HepG2 (cell line): ENCODE data around the gene KRTAP1-1. TPM values are rescaled to one million over a fixed set of nuclear protein-coding genes. Genes with fewer than 3 reads are reported as not detected.

Experiments used
- ATAC-seq: fragments of 200-7000 bp; cut with Tn5 transposase; 3 replicates; pipeline ENCODE4 v1.9.1; 2020; ENCODE audit warnings: mild to moderate bottlenecking, moderate library complexity
- BruUV-seq: library from RNA; stranded (reverse); fragments of 400-500 nt; replicated peaks from 2 replicates; lab custom pipeline; 2021; lab: Mats Ljungman, UMichigan
- CTCF ChIA-PET: fragments of 300-600 bp; formaldehyde crosslinking; extraction: SDS; loops from one replicate; lab custom pipeline; 2021; ENCODE audit warnings: low total read pairs, inconsistent platforms, low intra/inter-chr PET ratio; lab: Yijun Ruan, JAX
- POLR2A ChIA-PET: fragments of 350-600 bp; sonication (Branson Sonifier 250); formaldehyde crosslinking; loops from one replicate; lab custom pipeline; 2020; ENCODE audit warnings: antibody characterized with exemption, inconsistent platforms; lab: Yijun Ruan, JAX
- DNase-seq: peaks from one replicate; pipeline ENCODE4 v3.0.0-alpha.2; 2015; ENCODE audit warnings: low spot score
- FAIRE-seq: peaks from 3 replicates; lab custom pipeline; 2011; peaks lifted over from hg19 to GRCh38; lab: Jason Lieb, UNC
- H2AFZ ChIP-seq: one replicate; pipeline ENCODE4 v1.6.1; 2011; ENCODE audit warnings: low read length, inconsistent platforms
- H3K27ac ChIP-seq: fragments of 300-600 bp; 3 replicates; pipeline ENCODE4 v1.8.0; 2011; ENCODE audit warnings: mixed run types, mild to moderate bottlenecking, mixed read lengths, low read length, inconsistent platforms; ENCODE audit not compliant: insufficient read depth; ENCODE audit errors: extremely low read length
- H3K27me3 ChIP-seq, 2 experiments: fragments of 200-600 bp in 1 of 2; 2 replicates in 1 of 2; 3 replicates in 1 of 2; pipeline versions ENCODE4 v1.6.0 to v1.8.0; 2011; ENCODE audit warnings: low read length in 2 of 2, mild to moderate bottlenecking in 2 of 2, moderate library complexity in 2 of 2, inconsistent platforms in 1 of 2; ENCODE audit not compliant: insufficient read depth in 2 of 2, control insufficient read depth in 1 of 2
- H3K36me3 ChIP-seq, 2 experiments: fragments of 200-600 bp in 1 of 2; replicated peaks in 1 of 2; 2 replicates in 1 of 2; 3 replicates in 1 of 2; pipeline versions ENCODE4 v1.5.1 to v1.8.0; 2011; ENCODE audit warnings: low read length in 2 of 2, inconsistent platforms in 1 of 2; ENCODE audit not compliant: insufficient read depth in 2 of 2, control insufficient read depth in 1 of 2
- H3K4me1 ChIP-seq: 2 replicates; pipeline ENCODE4 v1.5.1; 2012; ENCODE audit warnings: low read length, inconsistent platforms; ENCODE audit not compliant: insufficient read depth
- H3K4me2 ChIP-seq: 2 replicates; pipeline ENCODE4 v1.6.0; 2011; ENCODE audit warnings: low read depth, low read length, inconsistent platforms
- H3K4me3 ChIP-seq, 3 experiments: fragments of 200-600 bp in 1 of 3; sonication (generic), shearing (Covaris generic) in 1 of 3; replicated peaks in 1 of 3; 2 replicates each; pipeline ENCODE4 v1.5.1; 2011 to 2016; ENCODE audit warnings: low read length in 3 of 3, inconsistent platforms in 2 of 3, low read depth in 2 of 3, mild to moderate bottlenecking in 2 of 3, control low read depth in 1 of 3, mixed read lengths in 1 of 3; ENCODE audit not compliant: insufficient read depth in 1 of 3
- H3K79me2 ChIP-seq: one replicate; pipeline ENCODE4 v1.6.1; 2011; ENCODE audit warnings: low read length, inconsistent platforms; ENCODE audit not compliant: insufficient read depth
- H3K9ac ChIP-seq: 2 replicates; pipeline ENCODE4 v1.6.0; 2011; ENCODE audit warnings: mild to moderate bottlenecking, low read depth, low read length, inconsistent platforms; ENCODE audit not compliant: insufficient read depth
- H3K9me3 ChIP-seq: 2 replicates; pipeline ENCODE4 v1.5.1; 2012; ENCODE audit warnings: mild to moderate bottlenecking, low read length
- H4K20me1 ChIP-seq: 2 replicates; pipeline ENCODE4 v1.6.0; 2011; ENCODE audit warnings: inconsistent platforms, mild to moderate bottlenecking, low read length, moderate library complexity; ENCODE audit not compliant: insufficient read depth
- ARNT2 ChIP-seq: sonication (generic); formaldehyde crosslinking; IDR thresholded peaks from 2 replicates; pipeline ENCODE4 v1.8.0; 2022; ENCODE audit warnings: mild to moderate bottlenecking, low read depth, missing genetic modification reagents, moderate library complexity
- ATF4 ChIP-seq, 2 experiments: fragments of 450-650 bp in 1 of 2; sonication (generic) in 1 of 2; formaldehyde crosslinking; IDR thresholded peaks; 2 replicates each; pipeline versions ENCODE4 v1.5.0 to v1.8.0; 2020 to 2022; ENCODE audit warnings: mild to moderate bottlenecking in 1 of 2, missing genetic modification reagents in 1 of 2
- CBX2 ChIP-seq, 2 experiments: fragments of 200-600 bp in 1 of 2; sonication (generic); formaldehyde crosslinking in 1 of 2; IDR thresholded peaks; 2 replicates each; pipeline versions ENCODE4 v1.7.0 to v1.8.1; 2018 to 2022; ENCODE audit warnings: low read depth in 2 of 2, low read length in 1 of 2, mild to moderate bottlenecking in 1 of 2, missing genetic modification reagents in 1 of 2
- CHCHD3 ChIP-seq: sonication (generic); formaldehyde crosslinking; IDR thresholded peaks from 2 replicates; pipeline ENCODE4 v1.8.0; 2022; ENCODE audit warnings: mild to moderate bottlenecking, missing genetic modification reagents, moderate library complexity
- GZF1 ChIP-seq: sonication (generic); formaldehyde crosslinking; IDR thresholded peaks from 2 replicates; pipeline ENCODE4 v1.5.1; 2020; ENCODE audit warnings: mild to moderate bottlenecking, missing genetic modification reagents
- HDAC1 ChIP-seq: sonication (generic); formaldehyde crosslinking; IDR thresholded peaks from 2 replicates; pipeline ENCODE4 v1.5.1; 2020; ENCODE audit warnings: mild to moderate bottlenecking, missing genetic modification reagents
- HMG20B ChIP-seq: conservative IDR thresholded peaks from 2 replicates; pipeline ENCODE4 v1.6.1; 2016; ENCODE audit warnings: missing genetic modification reagents, missing compliant biosample characterization
- KDM6A ChIP-seq: IDR thresholded peaks from 2 replicates; pipeline ENCODE4 v1.6.1; 2016; ENCODE audit warnings: low read depth
- MYPOP ChIP-seq: sonication (generic); formaldehyde crosslinking; IDR thresholded peaks from 2 replicates; pipeline ENCODE4 v1.8.1; 2023; ENCODE audit warnings: mild to moderate bottlenecking, moderate library complexity, missing genetic modification reagents
- NCOR1 ChIP-seq: fragments of 200-600 bp; sonication (generic); IDR thresholded peaks from 2 replicates; pipeline ENCODE4 v1.7.0; 2017; ENCODE audit warnings: antibody characterized with exemption, low read length, borderline replicate concordance
- RAD51 ChIP-seq: fragments of 450-650 bp; IDR thresholded peaks from 2 replicates; pipeline ENCODE4 v1.6.1; 2016; ENCODE audit warnings: borderline replicate concordance
- SP140L ChIP-seq: sonication (generic); formaldehyde crosslinking; IDR thresholded peaks from 2 replicates; pipeline ENCODE4 v1.4.0; 2020; ENCODE audit warnings: missing genetic modification reagents, borderline replicate concordance
- TRIM24 ChIP-seq: sonication (generic); formaldehyde crosslinking; IDR thresholded peaks from 2 replicates; pipeline ENCODE4 v1.8.0; 2022; ENCODE audit warnings: mild to moderate bottlenecking, missing genetic modification reagents
- WIZ ChIP-seq: sonication (generic); formaldehyde crosslinking; IDR thresholded peaks from 2 replicates; pipeline ENCODE4 v1.5.1; 2020; ENCODE audit warnings: mild to moderate bottlenecking, missing genetic modification reagents
- ZBTB14 ChIP-seq: sonication (generic); formaldehyde crosslinking; IDR thresholded peaks from 2 replicates; pipeline ENCODE4 v1.4.0; 2020; ENCODE audit warnings: missing genetic modification reagents
- ZKSCAN5 ChIP-seq: sonication (generic); formaldehyde crosslinking; IDR thresholded peaks from 2 replicates; pipeline ENCODE4 v1.5.1; 2020; ENCODE audit warnings: mild to moderate bottlenecking, missing genetic modification reagents
- ZNF17 ChIP-seq: sonication (generic); formaldehyde crosslinking; IDR thresholded peaks from 2 replicates; pipeline ENCODE4 v1.5.0; 2020; ENCODE audit warnings: mild to moderate bottlenecking, missing genetic modification reagents
- ZNF563 ChIP-seq: sonication (generic); formaldehyde crosslinking; IDR thresholded peaks from 2 replicates; pipeline ENCODE4 v1.8.0; 2022; ENCODE audit warnings: mild to moderate bottlenecking, moderate library complexity, missing genetic modification reagents
- ZNF629 ChIP-seq: sonication (generic); formaldehyde crosslinking; conservative IDR thresholded peaks from 2 replicates; pipeline ENCODE4 v1.5.0; 2020; ENCODE audit warnings: missing genetic modification reagents
- ZNF776 ChIP-seq: sonication (generic); formaldehyde crosslinking; IDR thresholded peaks from 2 replicates; pipeline ENCODE4 v1.4.0; 2020; ENCODE audit warnings: mild to moderate bottlenecking, missing genetic modification reagents
- in situ Hi-C: cut with HindIII; loops from 2 replicates; pipeline ENCODE4 v1.10.0; 2017; ENCODE audit warnings: low pct_unique_long_range_greater_than_20kb; ENCODE audit not compliant: extremely low pct_ligation_motif_present
- intact Hi-C: fragments of 100-400 bp; cut with micrococcal nuclease; formaldehyde crosslinking; loops from one replicate; pipeline ENCODE4 v1.10.0; 2022; ENCODE audit not compliant: unreplicated experiment
- polyA plus RNA-seq, 8 experiments: library from polyadenylated mRNA; depleted of rRNA in 3 of 8; stranded (reverse) in 7 of 8; unstranded in 1 of 8; fragments of >200 nt; fragmentation: Illumina TruSeq in 4 of 8; extraction: Trizol in 4 of 8; gene quantifications; 2 replicates each; pipeline versions ENCODE4 v1.2.1 to v1.2.3, GENCODE V29; 2011 to 2016; ENCODE audit warnings: low read depth in 4 of 8, missing spikeins in 1 of 8, mixed read lengths in 1 of 8; ENCODE audit not compliant: insufficient read depth in 1 of 8
- total RNA-seq, 5 experiments: library from RNA; depleted of rRNA; stranded (reverse); fragments of >200 nt; fragmentation: Illumina TruSeq; extraction: Trizol; gene quantifications; 2 replicates each; pipeline ENCODE4 v1.2.3, GENCODE V29; 2016; ENCODE audit warnings: low read depth in 1 of 5
- TF ChIP-seq, protein P1 (sequence below): sonication (generic); formaldehyde crosslinking; IDR thresholded peaks from 2 replicates; pipeline ENCODE4 v1.5.0; 2020; ENCODE audit warnings: missing genetic modification reagents, mild to moderate bottlenecking, borderline replicate concordance

KRTAP1-1 gene
- total and polyA plus RNA-seq, 2 of the 13 experiments (the other 11 are each of a cell fraction or from before 2014, with no cell fraction given) = not detected

- TF ChIP-seq MYPOP (CRISPR knock-in tag) (no peak), TRIM24 (CRISPR knock-in tag) (no peak), CBX2 (IDR thresholded peaks at IDR 0.05; ENCODE audit: low read depth, low read length) (no peak), CBX2 (CRISPR knock-in tag; IDR thresholded peaks at IDR 0.05; ENCODE audit: low read depth) (no peak)
Observed at GRCh38 chr17:41069031-41069430, 27.8 kb upstream of the KRTAP1-1 start (continued).

DNA sequence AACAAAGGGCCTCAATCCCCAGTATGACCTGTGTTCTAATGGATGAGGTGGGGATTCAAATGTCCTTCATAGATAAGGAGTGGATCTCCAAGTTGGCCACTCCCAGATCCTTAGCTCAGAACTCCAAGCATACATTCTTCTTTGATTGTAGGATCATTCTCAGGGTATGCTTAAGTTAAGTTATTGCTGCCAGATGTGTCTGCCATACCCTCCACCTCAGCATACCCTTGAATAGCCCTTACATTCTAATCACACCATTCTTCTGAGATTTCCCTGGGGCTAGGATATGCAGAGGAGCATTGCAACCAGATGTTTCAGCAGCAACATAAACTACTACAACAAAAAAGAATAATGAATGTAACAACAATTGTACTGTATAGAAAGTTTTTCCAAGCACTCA lies 26.0 kb upstream of the KRTAP1-1 start:
- no peaks in the 10 kb centered on the region for H3K27me3 ChIP-seq
- H2AFZ ChIP-seq = no peak overlapping the region
- H3K79me2 ChIP-seq = no peaks in the 10 kb centered on the region
- no TSS peak for BruUV-seq
- ATAC-seq = no peak
- H3K4me1 ChIP-seq = peaks cover 12% of the 10 kb centered on the region
- H3K9ac ChIP-seq = no peak overlapping the region
- H3K4me3 ChIP-seq = no peak overlapping the region
- no peaks in the 10 kb centered on the region for H4K20me1 ChIP-seq
- H3K9me3 ChIP-seq = no peaks in the 10 kb centered on the region
- no peaks in the 10 kb centered on the region for H3K36me3 ChIP-seq
- no peak for FAIRE-seq
- no peak overlapping the region for H3K4me2 ChIP-seq
- DNase-seq = no peak
- intact Hi-C loops = no loop called here
- H3K27ac ChIP-seq = no peak overlapping the region
- POLR2A ChIA-PET = no interaction called here
- in situ Hi-C loops = no loop called here
- CTCF ChIA-PET = no interaction called here
- TF ChIP-seq ZBTB14 (CRISPR knock-in tag) (no peak), HDAC1 (CRISPR knock-in tag) (no peak), NCOR1 (no peak), ATF4 (CRISPR knock-in tag; IDR thresholded peaks at IDR 0.05) (no peak), ZNF629 (CRISPR knock-in tag) (no peak), KDM6A (no peak), SP140L (CRISPR knock-in tag) (no peak), RAD51 (no peak), ZKSCAN5 (CRISPR knock-in tag) (no peak), CHCHD3 (CRISPR knock-in tag) (no peak), HMG20B (CRISPR knock-in tag) (no peak), WIZ (CRISPR knock-in tag) (no peak), ZNF17 (CRISPR knock-in tag) (no peak), GZF1 (no peak), ZNF563 (no peak), ZNF776 (no peak), ARNT2 (CRISPR knock-in tag) (no peak)
- TF ChIP-seq, protein P1, sequence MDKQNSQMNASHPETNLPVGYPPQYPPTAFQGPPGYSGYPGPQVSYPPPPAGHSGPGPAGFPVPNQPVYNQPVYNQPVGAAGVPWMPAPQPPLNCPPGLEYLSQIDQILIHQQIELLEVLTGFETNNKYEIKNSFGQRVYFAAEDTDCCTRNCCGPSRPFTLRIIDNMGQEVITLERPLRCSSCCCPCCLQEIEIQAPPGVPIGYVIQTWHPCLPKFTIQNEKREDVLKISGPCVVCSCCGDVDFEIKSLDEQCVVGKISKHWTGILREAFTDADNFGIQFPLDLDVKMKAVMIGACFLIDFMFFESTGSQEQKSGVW (CRISPR knock-in tag) = no peak
